Uterus (tissue), 2 donors: ENCODE measurements around the gene TRIM24.

Experiments
- CTCF ChIP-seq, 4 experiments: fragments of 200-600 bp in 2 of 4; fragments of 450-650 bp in 2 of 4; sonication (generic) in 2 of 4; IDR thresholded peaks; one replicate each; pipeline ENCODE4 v1.5.1; 2016 to 2019; ENCODE audit warnings: antibody characterized with exemption in 4 of 4, mild to moderate bottlenecking in 2 of 4, moderate library complexity in 1 of 4
- POLR2A ChIP-seq, 2 donors: fragments of 450-650 bp; IDR thresholded peaks; one replicate each; pipeline ENCODE4 v1.6.1; 2016; ENCODE audit warnings: antibody characterized with exemption in 2 of 2, mild to moderate bottlenecking in 1 of 2, moderate library complexity in 1 of 2

- TF ChIP-seq POLR2A (IDR thresholded peaks at IDR 0.05): no peak
- no peak for TF ChIP-seq CTCF (IDR thresholded peaks at IDR 0.05)
Measured at GRCh38 chr7:138584696-138585095, 124.6 kb downstream of the TRIM24 start.
